ENCODE results near the gene WDFY2.

DNA sequence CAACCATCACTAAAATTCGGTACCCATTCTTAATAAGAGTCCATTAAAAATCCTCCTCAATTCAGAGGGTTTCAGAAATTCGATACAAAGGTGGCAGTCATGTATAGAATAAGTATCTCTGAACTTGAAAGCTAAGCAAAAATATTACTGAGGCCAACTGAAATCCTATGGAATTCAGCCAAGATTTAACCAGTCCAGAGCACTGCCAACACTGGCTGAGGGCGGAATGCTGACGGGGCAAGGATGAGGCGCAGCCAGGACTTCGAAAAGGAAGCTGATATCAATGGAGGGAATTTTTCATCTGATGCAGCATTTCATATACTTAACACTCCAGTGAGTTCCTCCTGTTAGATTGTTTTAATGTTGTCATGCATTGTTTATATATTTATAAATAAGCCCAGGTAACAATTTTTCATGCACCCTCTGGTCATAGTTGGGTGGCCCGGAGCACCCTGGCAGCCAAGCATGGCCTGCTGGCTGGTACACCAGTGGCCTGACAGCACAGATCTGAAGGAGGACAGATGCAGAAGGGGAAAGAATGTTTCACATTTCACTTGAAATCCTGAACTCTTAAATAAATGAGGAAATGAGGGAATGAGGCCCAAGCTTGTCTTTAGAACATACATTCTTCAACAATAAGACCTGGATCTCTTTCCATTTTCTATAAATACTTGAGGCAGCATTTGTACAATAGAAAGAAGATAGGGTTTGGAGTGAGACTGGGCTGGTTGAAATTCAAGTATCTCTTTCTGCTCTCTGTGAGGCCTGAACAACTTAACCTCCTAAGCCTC is 41.5 kb downstream of the WDFY2 start:
- TF ChIP-seq, protein P1, sequence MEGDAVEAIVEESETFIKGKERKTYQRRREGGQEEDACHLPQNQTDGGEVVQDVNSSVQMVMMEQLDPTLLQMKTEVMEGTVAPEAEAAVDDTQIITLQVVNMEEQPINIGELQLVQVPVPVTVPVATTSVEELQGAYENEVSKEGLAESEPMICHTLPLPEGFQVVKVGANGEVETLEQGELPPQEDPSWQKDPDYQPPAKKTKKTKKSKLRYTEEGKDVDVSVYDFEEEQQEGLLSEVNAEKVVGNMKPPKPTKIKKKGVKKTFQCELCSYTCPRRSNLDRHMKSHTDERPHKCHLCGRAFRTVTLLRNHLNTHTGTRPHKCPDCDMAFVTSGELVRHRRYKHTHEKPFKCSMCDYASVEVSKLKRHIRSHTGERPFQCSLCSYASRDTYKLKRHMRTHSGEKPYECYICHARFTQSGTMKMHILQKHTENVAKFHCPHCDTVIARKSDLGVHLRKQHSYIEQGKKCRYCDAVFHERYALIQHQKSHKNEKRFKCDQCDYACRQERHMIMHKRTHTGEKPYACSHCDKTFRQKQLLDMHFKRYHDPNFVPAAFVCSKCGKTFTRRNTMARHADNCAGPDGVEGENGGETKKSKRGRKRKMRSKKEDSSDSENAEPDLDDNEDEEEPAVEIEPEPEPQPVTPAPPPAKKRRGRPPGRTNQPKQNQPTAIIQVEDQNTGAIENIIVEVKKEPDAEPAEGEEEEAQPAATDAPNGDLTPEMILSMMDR (IDR thresholded peaks at IDR 0.05; ENCODE audit: low read depth, low read length, missing input control) = no peak
- TF ChIP-seq FOXA1 (IDR thresholded peaks at IDR 0.05) (no peak), GABPA (IDR thresholded peaks at IDR 0.05 in 1 of 2, conservative IDR thresholded peaks at IDR 0.05 in 1 of 2) (no peak), RAD21 (IDR thresholded peaks at IDR 0.05) (peak; percentile 43 to 64), JUND (IDR thresholded peaks at IDR 0.05) (no peak)
